ENCODE data around the gene HMGCR. TPM values are rescaled to one million over a fixed set of nuclear protein-coding genes. Genes with fewer than 3 reads are reported as not detected.

The HMGCR gene
- polyA plus RNA-seq, 3 donors: 19.8 to 33.3 (median 31.9) TPM

- Mint-ChIP-seq H3K4me3 (no peak overlapping the region), H3K9me3 (peaks cover 0 to 2% (median 0%) of the 10 kb centered on the region in 7 donors), H3K27me3 (ENCODE audit: low read depth in 3 of 3) (peaks cover 0 to 2% (median 0%) of the 10 kb centered on the region in 3 donors), H3K27ac (peak overlapping the region in 6 of 7 donors; percentile 46 to 79 (median 72)), H3K4me1 (peaks cover 38% of the 10 kb centered on the region), H3K36me3 (no peaks in the 10 kb centered on the region)
- Histone ChIP-seq H3K27ac (ENCODE audit: low read depth in 1 of 2, low read length in 2 of 2) (peak overlapping the region in 1 of 2 donors; percentile 60), H3K79me2 (ENCODE audit: insufficient read depth, low read length) (no peaks in the 10 kb centered on the region), H3K27me3 (ENCODE audit: control insufficient read depth in 2 of 2, insufficient read depth in 2 of 2, low read length in 2 of 2) (no peaks in the 10 kb centered on the region), H3K9ac (ENCODE audit: insufficient read depth, low read length, poor library complexity, severe bottlenecking) (no peak overlapping the region), H3K36me3 (replicated peaks in 1 of 2; ENCODE audit: control insufficient read depth in 1 of 2, insufficient read depth in 2 of 2, low read length in 2 of 2) (no peaks in the 10 kb centered on the region), H3K4me3 (replicated peaks in 1 of 3; ENCODE audit: low read depth in 2 of 3, low read length in 3 of 3) (no peak overlapping the region), H3K4me2 (replicated peaks; ENCODE audit: extremely low read depth, low read length, poor library complexity, severe bottlenecking) (peak overlapping the region; percentile 16), H3K4me1 (ENCODE audit: control insufficient read depth in 1 of 2, insufficient read depth in 2 of 2, low read length in 2 of 2) (peaks cover 38 to 45% of the 10 kb centered on the region in 2 donors), H3K9me3 (replicated peaks in 1 of 2; ENCODE audit: control insufficient read depth in 1 of 2, insufficient read depth in 1 of 2, low read length in 2 of 2) (no peaks in the 10 kb centered on the region), H2AFZ (ENCODE audit: insufficient read depth, low read depth, low read length, poor library complexity, severe bottlenecking) (peak overlapping the region; percentile 9), H4K20me1 (ENCODE audit: insufficient read depth, low read length) (no peaks in the 10 kb centered on the region)
- DNase-seq: no peak
- intact Hi-C loops (cut with micrococcal nuclease): no loop called here
- TF ChIP-seq CTCF (IDR thresholded peaks at IDR 0.05): peak; percentile 29
- WGBS (ENCODE audit: insufficient coverage): no CpG with 5 or more reads among the region's 1 CpG
Measured at GRCh38 chr5:75325242-75325641, 11.8 kb upstream of the HMGCR start.

- 100% methylated on average over 1 of the region's 7 CpGs for WGBS (ENCODE audit: insufficient coverage)
- Mint-ChIP-seq H3K36me3 (no peaks in the 10 kb centered on the region), H3K4me1 (peaks cover 6% of the 10 kb centered on the region), H3K9me3 (peaks cover 0 to 4% (median 0%) of the 10 kb centered on the region in 7 donors), H3K27ac (no peak overlapping the region), H3K4me3 (no peak overlapping the region), H3K27me3 (ENCODE audit: low read depth in 3 of 3) (peaks cover 0 to 1% (median 0%) of the 10 kb centered on the region in 3 donors)
- H3K27ac ChIP-seq (ENCODE audit: low read depth in 1 of 2, low read length in 2 of 2): no peak overlapping the region
- H3K79me2 ChIP-seq (ENCODE audit: insufficient read depth, low read length): no peaks in the 10 kb centered on the region
- no peak for TF ChIP-seq CTCF (IDR thresholded peaks at IDR 0.05)
- H3K9ac ChIP-seq (ENCODE audit: insufficient read depth, low read length, poor library complexity, severe bottlenecking): no peak overlapping the region
- intact Hi-C loops (cut with micrococcal nuclease): no loop called here
- H3K27me3 ChIP-seq (ENCODE audit: control insufficient read depth in 2 of 2, insufficient read depth in 2 of 2, low read length in 2 of 2): no peaks in the 10 kb centered on the region
- no peak overlapping the region for H3K4me3 ChIP-seq (replicated peaks in 1 of 3; ENCODE audit: low read depth in 2 of 3, low read length in 3 of 3)
- no peaks in the 10 kb centered on the region for H3K9me3 ChIP-seq (replicated peaks in 1 of 2; ENCODE audit: control insufficient read depth in 1 of 2, insufficient read depth in 1 of 2, low read length in 2 of 2)
- no peaks in the 10 kb centered on the region for H4K20me1 ChIP-seq (ENCODE audit: insufficient read depth, low read length)
- H3K4me2 ChIP-seq (replicated peaks; ENCODE audit: extremely low read depth, low read length, poor library complexity, severe bottlenecking): no peak overlapping the region
- peaks cover under 1 to 5% of the 10 kb centered on the region in 2 donors for H3K4me1 ChIP-seq (ENCODE audit: control insufficient read depth in 1 of 2, insufficient read depth in 2 of 2, low read length in 2 of 2)
- no peak overlapping the region for H2AFZ ChIP-seq (ENCODE audit: insufficient read depth, low read depth, low read length, poor library complexity, severe bottlenecking)
- H3K36me3 ChIP-seq (replicated peaks in 1 of 2; ENCODE audit: control insufficient read depth in 1 of 2, insufficient read depth in 2 of 2, low read length in 2 of 2): no peaks in the 10 kb centered on the region
- DNase-seq: no peak
Measured at GRCh38 chr5:75330404-75330803, 6.6 kb upstream of the HMGCR start.

Measured in CD14-positive monocyte (primary cell).